ENCODE measurements around the gene NUP50.

GRCh38 chr22:45212992-45213751 lies 49.4 kb downstream of the NUP50 start:
- TF ChIP-seq CTCF (conservative IDR thresholded peaks at IDR 0.05 in 1 of 2, IDR thresholded peaks at IDR 0.05 in 1 of 2; ENCODE audit: low read depth in 1 of 2, low read length in 2 of 2) = no peak
- TF ChIP-seq EZH2 (IDR thresholded peaks at IDR 0.05; ENCODE audit: low read length, missing control alignments) = no peak

All from fibroblast of lung (primary cell).